K562 (cell line): ENCODE measurements around the gene SHH.

Experiments
- DPF2 ChIP-seq: fragments of 450-650 bp; IDR thresholded peaks from 2 replicates; pipeline ENCODE4 v1.6.1; 2016
- MTA3 ChIP-seq: fragments of 450-650 bp; formaldehyde crosslinking; IDR thresholded peaks from 2 replicates; pipeline ENCODE4 v1.6.1; 2017; ENCODE audit warnings: mild to moderate bottlenecking, borderline replicate concordance
- TF ChIP-seq, protein P1 (sequence below): IDR thresholded peaks from 2 replicates; pipeline ENCODE4 v1.6.1; 2012; ENCODE audit warnings: low read depth, low read length, improper control_type of control experiment, borderline replicate concordance
- TF ChIP-seq, protein P2 (sequence below), 3 experiments: IDR thresholded peaks in 2 of 3; conservative IDR thresholded peaks in 1 of 3; 2 replicates each; pipeline ENCODE4 v1.5.1; 2011 to 2012; ENCODE audit warnings: low read length in 3 of 3, mild to moderate bottlenecking in 3 of 3, control low read depth in 2 of 3, improper control_type of control experiment in 1 of 3, inconsistent platforms in 1 of 3, low read depth in 1 of 3, mixed read lengths in 1 of 3, moderate library complexity in 1 of 3; ENCODE audit not compliant: insufficient read depth in 2 of 3
- TF ChIP-seq, protein P3 (sequence below), 2 experiments: fragments of 450-650 bp in 1 of 2; sonication (generic) in 1 of 2; formaldehyde crosslinking in 1 of 2; IDR thresholded peaks; 2 replicates each; pipeline versions ENCODE4 v1.7.1 to v1.9.0; 2016 to 2022; ENCODE audit warnings: inconsistent platforms in 1 of 2, mild to moderate bottlenecking in 1 of 2, missing genetic modification reagents in 1 of 2

DNA sequence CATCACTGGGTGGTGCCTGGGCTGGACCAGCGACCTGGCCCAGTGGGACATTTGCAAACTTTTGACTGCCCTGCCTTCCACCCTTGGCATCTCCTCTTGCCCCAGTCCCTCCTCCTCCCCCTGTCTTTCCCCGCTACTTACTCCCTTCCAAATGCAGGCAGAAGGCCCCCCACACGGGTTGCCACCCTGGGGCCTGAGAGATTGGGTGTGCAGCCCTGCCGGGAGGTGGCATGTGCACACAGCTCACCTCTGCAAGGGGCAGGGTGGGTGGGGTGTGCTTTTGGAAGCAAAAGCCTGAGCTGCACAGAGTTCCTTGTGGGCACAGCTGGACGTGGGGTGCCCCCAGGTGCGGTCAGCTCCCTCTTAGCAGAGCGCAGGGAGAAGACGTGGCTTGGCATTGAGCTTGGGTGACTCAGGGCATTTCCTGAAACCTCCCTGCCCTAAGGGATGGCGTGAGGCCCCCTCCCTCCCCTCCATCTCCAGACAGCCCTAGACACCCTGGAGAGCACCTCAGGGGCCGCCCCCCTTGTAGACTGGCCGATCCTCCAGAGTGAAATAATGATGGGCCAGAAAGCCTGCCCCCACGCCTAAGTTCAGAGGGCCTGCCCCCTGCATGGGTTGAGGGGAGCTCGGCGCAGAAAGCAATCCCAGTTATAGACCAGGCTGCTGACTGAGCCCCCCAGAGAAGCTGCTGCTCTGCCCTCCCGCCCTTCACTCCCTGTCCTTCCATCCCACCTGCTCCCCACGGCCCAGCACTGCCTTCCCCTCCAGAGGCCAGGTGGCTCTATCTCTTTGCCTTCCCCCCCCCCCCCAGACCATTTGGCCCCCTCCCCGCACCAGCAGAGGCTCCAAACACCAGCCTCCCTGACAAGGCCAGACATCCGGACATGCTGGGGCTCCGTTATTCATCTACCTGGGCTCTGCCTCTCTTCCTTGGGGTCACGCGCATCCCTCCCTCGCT is 2.3 kb upstream of the SHH start:
- TF ChIP-seq, protein P1, sequence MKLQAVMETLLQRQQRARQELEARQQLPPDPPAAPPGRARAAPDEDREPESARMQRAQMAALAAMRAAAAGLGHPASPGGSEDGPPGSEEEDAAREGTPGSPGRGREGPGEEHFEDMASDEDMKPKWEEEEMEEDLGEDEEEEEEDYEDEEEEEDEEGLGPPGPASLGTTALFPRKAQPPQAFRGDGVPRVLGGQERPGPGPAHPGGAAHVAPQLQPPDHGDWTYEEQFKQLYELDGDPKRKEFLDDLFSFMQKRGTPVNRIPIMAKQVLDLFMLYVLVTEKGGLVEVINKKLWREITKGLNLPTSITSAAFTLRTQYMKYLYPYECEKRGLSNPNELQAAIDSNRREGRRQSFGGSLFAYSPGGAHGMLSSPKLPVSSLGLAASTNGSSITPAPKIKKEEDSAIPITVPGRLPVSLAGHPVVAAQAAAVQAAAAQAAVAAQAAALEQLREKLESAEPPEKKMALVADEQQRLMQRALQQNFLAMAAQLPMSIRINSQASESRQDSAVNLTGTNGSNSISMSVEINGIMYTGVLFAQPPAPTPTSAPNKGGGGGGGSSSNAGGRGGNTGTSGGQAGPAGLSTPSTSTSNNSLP: no peak
- TF ChIP-seq, protein P2, sequence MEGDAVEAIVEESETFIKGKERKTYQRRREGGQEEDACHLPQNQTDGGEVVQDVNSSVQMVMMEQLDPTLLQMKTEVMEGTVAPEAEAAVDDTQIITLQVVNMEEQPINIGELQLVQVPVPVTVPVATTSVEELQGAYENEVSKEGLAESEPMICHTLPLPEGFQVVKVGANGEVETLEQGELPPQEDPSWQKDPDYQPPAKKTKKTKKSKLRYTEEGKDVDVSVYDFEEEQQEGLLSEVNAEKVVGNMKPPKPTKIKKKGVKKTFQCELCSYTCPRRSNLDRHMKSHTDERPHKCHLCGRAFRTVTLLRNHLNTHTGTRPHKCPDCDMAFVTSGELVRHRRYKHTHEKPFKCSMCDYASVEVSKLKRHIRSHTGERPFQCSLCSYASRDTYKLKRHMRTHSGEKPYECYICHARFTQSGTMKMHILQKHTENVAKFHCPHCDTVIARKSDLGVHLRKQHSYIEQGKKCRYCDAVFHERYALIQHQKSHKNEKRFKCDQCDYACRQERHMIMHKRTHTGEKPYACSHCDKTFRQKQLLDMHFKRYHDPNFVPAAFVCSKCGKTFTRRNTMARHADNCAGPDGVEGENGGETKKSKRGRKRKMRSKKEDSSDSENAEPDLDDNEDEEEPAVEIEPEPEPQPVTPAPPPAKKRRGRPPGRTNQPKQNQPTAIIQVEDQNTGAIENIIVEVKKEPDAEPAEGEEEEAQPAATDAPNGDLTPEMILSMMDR (IDR thresholded peaks at IDR 0.05 in 2 of 3, conservative IDR thresholded peaks at IDR 0.05 in 1 of 3; ENCODE audit: insufficient read depth in 2 of 3, low read depth in 1 of 3, low read length in 3 of 3): no peak
- TF ChIP-seq DPF2 (no peak), MTA3 (no peak)
- TF ChIP-seq, protein P3, sequence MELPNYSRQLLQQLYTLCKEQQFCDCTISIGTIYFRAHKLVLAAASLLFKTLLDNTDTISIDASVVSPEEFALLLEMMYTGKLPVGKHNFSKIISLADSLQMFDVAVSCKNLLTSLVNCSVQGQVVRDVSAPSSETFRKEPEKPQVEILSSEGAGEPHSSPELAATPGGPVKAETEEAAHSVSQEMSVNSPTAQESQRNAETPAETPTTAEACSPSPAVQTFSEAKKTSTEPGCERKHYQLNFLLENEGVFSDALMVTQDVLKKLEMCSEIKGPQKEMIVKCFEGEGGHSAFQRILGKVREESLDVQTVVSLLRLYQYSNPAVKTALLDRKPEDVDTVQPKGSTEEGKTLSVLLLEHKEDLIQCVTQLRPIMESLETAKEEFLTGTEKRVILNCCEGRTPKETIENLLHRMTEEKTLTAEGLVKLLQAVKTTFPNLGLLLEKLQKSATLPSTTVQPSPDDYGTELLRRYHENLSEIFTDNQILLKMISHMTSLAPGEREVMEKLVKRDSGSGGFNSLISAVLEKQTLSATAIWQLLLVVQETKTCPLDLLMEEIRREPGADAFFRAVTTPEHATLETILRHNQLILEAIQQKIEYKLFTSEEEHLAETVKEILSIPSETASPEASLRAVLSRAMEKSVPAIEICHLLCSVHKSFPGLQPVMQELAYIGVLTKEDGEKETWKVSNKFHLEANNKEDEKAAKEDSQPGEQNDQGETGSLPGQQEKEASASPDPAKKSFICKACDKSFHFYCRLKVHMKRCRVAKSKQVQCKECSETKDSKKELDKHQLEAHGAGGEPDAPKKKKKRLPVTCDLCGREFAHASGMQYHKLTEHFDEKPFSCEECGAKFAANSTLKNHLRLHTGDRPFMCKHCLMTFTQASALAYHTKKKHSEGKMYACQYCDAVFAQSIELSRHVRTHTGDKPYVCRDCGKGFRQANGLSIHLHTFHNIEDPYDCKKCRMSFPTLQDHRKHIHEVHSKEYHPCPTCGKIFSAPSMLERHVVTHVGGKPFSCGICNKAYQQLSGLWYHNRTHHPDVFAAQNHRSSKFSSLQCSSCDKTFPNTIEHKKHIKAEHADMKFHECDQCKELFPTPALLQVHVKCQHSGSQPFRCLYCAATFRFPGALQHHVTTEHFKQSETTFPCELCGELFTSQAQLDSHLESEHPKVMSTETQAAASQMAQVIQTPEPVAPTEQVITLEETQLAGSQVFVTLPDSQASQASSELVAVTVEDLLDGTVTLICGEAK (IDR thresholded peaks at IDR 0.05): no peak
- TF ChIP-seq, protein P3 (CRISPR knock-in tag; IDR thresholded peaks at IDR 0.05): no peak
